K562 (cell line): ENCODE measurements around the gene GLT1D1. TPM values are rescaled to one million over a fixed set of nuclear protein-coding genes. Genes with fewer than 3 reads are reported as not detected.

Experiments used
- ATAC-seq: fragments of 200-7000 bp; cut with Tn5 transposase; 3 replicates; pipeline ENCODE4 v1.9.1; 2020; ENCODE audit warnings: moderate library complexity
- BruUV-seq: library from RNA; stranded (reverse); fragments of 400-500 nt; replicated peaks from 2 replicates; lab custom pipeline; 2021; lab: Mats Ljungman, UMichigan
- CTCF ChIA-PET: fragments of 300-600 bp; formaldehyde crosslinking; extraction: SDS; loops from one replicate; lab custom pipeline; 2021; ENCODE audit warnings: low intra/inter-chr PET ratio; lab: Yijun Ruan, JAX
- POLR2A ChIA-PET: fragments of 300-600, 350-650 bp; sonication (Branson Sonifier 250); formaldehyde crosslinking; extraction: SDS; loops from one replicate; lab custom pipeline; 2021; ENCODE audit warnings: antibody characterized with exemption, inconsistent platforms; lab: Yijun Ruan, JAX
- DNase-seq, 4 experiments: peaks; one replicate each; pipeline versions ENCODE4 v3.0.0 to v3.0.0-alpha.2; 2011 to 2018; ENCODE audit warnings: low spot score in 3 of 4, mixed read lengths in 3 of 4; ENCODE audit errors: extremely low read depth in 1 of 4
- FAIRE-seq: peaks from 2 replicates; lab custom pipeline; 2011; peaks lifted over from hg19 to GRCh38; lab: Jason Lieb, UNC
- H2AFZ ChIP-seq: 2 replicates; pipeline ENCODE4 v1.6.0; 2011; ENCODE audit warnings: low read depth, low read length, control low read depth, inconsistent platforms
- H3K27ac ChIP-seq: fragments of 200-600 bp; 3 replicates; pipeline ENCODE4 v1.8.0; 2011; ENCODE audit warnings: low read depth, mild to moderate bottlenecking, control low read depth, inconsistent platforms, low read length, moderate library complexity, mixed read lengths; ENCODE audit errors: extremely low read depth
- H3K27me3 ChIP-seq, 2 experiments: fragments of 300-600 bp in 1 of 2; 2 replicates in 1 of 2; 3 replicates in 1 of 2; pipeline versions ENCODE4 v1.6.0 to v1.8.0; 2011; ENCODE audit warnings: inconsistent platforms in 2 of 2, low read length in 2 of 2, mild to moderate bottlenecking in 1 of 2, mixed read lengths in 1 of 2, moderate library complexity in 1 of 2; ENCODE audit not compliant: control insufficient read depth in 2 of 2, insufficient read depth in 2 of 2
- H3K36me3 ChIP-seq: fragments of 300-600 bp; 3 replicates; pipeline ENCODE4 v1.8.0; 2011; ENCODE audit warnings: mild to moderate bottlenecking, low read length, inconsistent platforms; ENCODE audit not compliant: control insufficient read depth, insufficient read depth
- H3K4me1 ChIP-seq, 2 experiments: fragments of 200-600 bp in 1 of 2; replicated peaks in 1 of 2; 2 replicates in 1 of 2; 3 replicates in 1 of 2; pipeline versions ENCODE4 v1.5.1 to v1.8.0; 2011; ENCODE audit warnings: inconsistent platforms in 2 of 2, low read length in 2 of 2, mild to moderate bottlenecking in 1 of 2, mixed read lengths in 1 of 2, moderate library complexity in 1 of 2; ENCODE audit not compliant: control insufficient read depth in 2 of 2, insufficient read depth in 2 of 2
- H3K4me2 ChIP-seq: 2 replicates; pipeline ENCODE4 v1.6.1; 2011; ENCODE audit warnings: low read length, control low read depth, inconsistent platforms, mixed read lengths; ENCODE audit not compliant: insufficient read depth
- H3K4me3 ChIP-seq: fragments of 200-600 bp; sonication (generic), shearing (Covaris generic); 2 replicates; pipeline ENCODE4 v1.5.1; 2016; ENCODE audit warnings: control low read depth, inconsistent platforms
- H3K79me2 ChIP-seq: fragments of 200-600 bp; 3 replicates; pipeline ENCODE4 v1.8.0; 2011; ENCODE audit warnings: low read length, inconsistent platforms; ENCODE audit not compliant: control insufficient read depth, insufficient read depth
- H3K9ac ChIP-seq, 2 experiments: 2 replicates each; pipeline versions ENCODE4 v1.6.0 to v1.6.1; 2011; ENCODE audit warnings: low read depth in 2 of 2, low read length in 2 of 2, control low read depth in 1 of 2, inconsistent platforms in 1 of 2, mild to moderate bottlenecking in 1 of 2, mixed read lengths in 1 of 2; ENCODE audit not compliant: insufficient read depth in 1 of 2
- H3K9me1 ChIP-seq: one replicate; pipeline ENCODE4 v1.6.0; 2011; ENCODE audit warnings: inconsistent platforms, mild to moderate bottlenecking, low read length, moderate library complexity; ENCODE audit not compliant: control insufficient read depth, insufficient read depth
- H3K9me3 ChIP-seq: replicated peaks from 2 replicates; pipeline ENCODE4 v1.5.1; 2011; ENCODE audit warnings: low read depth, low read length, inconsistent platforms; ENCODE audit not compliant: control insufficient read depth, insufficient read depth
- H4K20me1 ChIP-seq: replicated peaks from 2 replicates; pipeline ENCODE4 v1.6.1; 2011; ENCODE audit warnings: low read length, inconsistent platforms, mixed read lengths; ENCODE audit not compliant: control insufficient read depth, insufficient read depth
- AFF4 ChIP-seq: sonication (generic); formaldehyde crosslinking; IDR thresholded peaks from 2 replicates; pipeline ENCODE4 v1.8.0; 2023; ENCODE audit warnings: mild to moderate bottlenecking, missing genetic modification reagents
- CBX8 ChIP-seq: fragments of 200-600 bp; sonication (generic); IDR thresholded peaks from 2 replicates; pipeline ENCODE4 v1.6.1; 2012; ENCODE audit warnings: borderline replicate concordance, mixed run types, low read depth, mild to moderate bottlenecking, moderate library complexity, mixed read lengths, low read length, control low read depth, inconsistent platforms; ENCODE audit not compliant: poor library complexity, severe bottlenecking; ENCODE audit errors: extremely low read depth
- HBP1 ChIP-seq: fragments of 450-650 bp; formaldehyde crosslinking; IDR thresholded peaks from 2 replicates; pipeline ENCODE4 v1.4.0; 2022; ENCODE audit warnings: missing genetic modification characterization
- HMBOX1 ChIP-seq: sonication (generic); IDR thresholded peaks from 2 replicates; pipeline ENCODE4 v1.6.1; 2016
- RERE ChIP-seq: sonication (generic); formaldehyde crosslinking; IDR thresholded peaks from 2 replicates; pipeline ENCODE4 v1.8.0; 2023; ENCODE audit warnings: missing genetic modification reagents, mild to moderate bottlenecking, borderline replicate concordance
- RUNX1 ChIP-seq: sonication (generic); IDR thresholded peaks from 2 replicates; pipeline ENCODE4 v1.6.1; 2016; ENCODE audit warnings: antibody characterized with exemption, low read depth
- SMC3 ChIP-seq: conservative IDR thresholded peaks from 2 replicates; pipeline ENCODE4 v1.6.1; 2011; ENCODE audit warnings: low read depth, low read length, improper control_type of control experiment; ENCODE audit not compliant: insufficient read depth
- ZBTB1 ChIP-seq: sonication (generic); formaldehyde crosslinking; IDR thresholded peaks from 2 replicates; pipeline ENCODE4 v1.8.1; 2023; ENCODE audit warnings: missing genetic modification reagents, low read depth, mild to moderate bottlenecking, borderline replicate concordance
- ZC3H11A ChIP-seq: IDR thresholded peaks from 2 replicates; pipeline ENCODE4 v1.6.1; 2012; ENCODE audit warnings: low read depth, low read length, improper control_type of control experiment
- WGBS: fragments of 100-300 bp; shearing (Covaris generic); methylation state at CpG from one replicate; pipeline ENCODE4 v1.1.6; 2016; ENCODE audit warnings: low coverage, mixed read lengths; ENCODE audit not compliant: insufficient coverage; ENCODE audit errors: missing lambda C conversion rate; 5-methylcytosine and 5-hydroxymethylcytosine counted together
- in situ Hi-C: fragments of 300-500 bp; cut with MboI; formaldehyde crosslinking; loops from 4 replicates; pipeline ENCODE4 v1.15.0; 2018; ENCODE audit warnings: inconsistent platforms, mixed read lengths
- intact Hi-C: fragments of 100-400 bp; cut with micrococcal nuclease; formaldehyde crosslinking; loops from 2 replicates; pipeline ENCODE4 v1.14.2; 2022
- polyA plus RNA-seq, 8 experiments: library from polyadenylated mRNA; depleted of rRNA in 4 of 8; stranded (reverse) in 5 of 8; unstranded in 3 of 8; fragments of >200 nt; fragmentation: Nextera tagmentation in 2 of 8; fragmentation: Illumina TruSeq in 1 of 8; extraction: Ambion mirVana in 2 of 8; extraction: Trizol in 1 of 8; gene quantifications; 2 replicates each; pipeline versions ENCODE4 v1.2.1 to v1.2.3, GENCODE V29; 2011 to 2014; ENCODE audit warnings: inconsistent platforms in 1 of 8, missing spikeins in 1 of 8
- total RNA-seq, 7 experiments: library from RNA; depleted of rRNA in 6 of 7; stranded (reverse); fragments of >200 nt in 6 of 7; fragmentation: Illumina TruSeq in 2 of 7; extraction: Trizol in 2 of 7; gene quantifications; 2 replicates each; pipeline versions ENCODE4 v1.2.1 to v1.2.3, GENCODE V29; 2011 to 2021; ENCODE audit warnings: low replicate concordance in 1 of 7

The GLT1D1 gene
- total and polyA plus RNA-seq, 9 of the 15 experiments (the other 6 are each of a cell fraction or from before 2014, with no cell fraction given): 0.04 TPM; not detected in 8

- no TSS peak for BruUV-seq
- no peaks in the 10 kb centered on the region for H3K36me3 ChIP-seq
- H3K79me2 ChIP-seq: no peaks in the 10 kb centered on the region
- TF ChIP-seq ZBTB1 (CRISPR knock-in tag): no peak
- TF ChIP-seq SMC3: no peak
- TF ChIP-seq CBX8: no peak
- no peak for TF ChIP-seq HBP1 (CRISPR knock-in tag)
- no peak for TF ChIP-seq RUNX1
- no peak for TF ChIP-seq HMBOX1
- no peak for TF ChIP-seq ZC3H11A
- TF ChIP-seq AFF4: no peak
- TF ChIP-seq RERE (CRISPR knock-in tag): no peak
- peaks cover 15 to 50% of the 10 kb centered on the region in 2 experiments; a peak in 4 of 5 replicates for H3K27me3 ChIP-seq
- DNase-seq (no peak), FAIRE-seq (no peak), ATAC-seq (no peak)
- H3K4me1 ChIP-seq: no peaks in the 10 kb centered on the region
- no peak overlapping the region for H3K9ac ChIP-seq
- no peak overlapping the region for H3K4me2 ChIP-seq
- WGBS: 0% methylated on average over 10 of the region's 10 CpGs
- no peak overlapping the region for H3K27ac ChIP-seq
- POLR2A ChIA-PET: interaction anchor here (0.6 kb wide), 1 partner anchor 983 kb away, joined by 3 read pairs; no protein-coding TSS in a partner anchor
- H3K9me1 ChIP-seq: no peaks in the 10 kb centered on the region
- H4K20me1 ChIP-seq: no peaks in the 10 kb centered on the region
- CTCF ChIA-PET: no interaction called here
- H2AFZ ChIP-seq: no peak overlapping the region
- intact Hi-C loops: no loop called here
- in situ Hi-C loops: no loop called here
- no peaks in the 10 kb centered on the region for H3K9me3 ChIP-seq
- H3K4me3 ChIP-seq: no peak overlapping the region
Observed at GRCh38 chr12:128947209-128947608, 93.9 kb downstream of the GLT1D1 start.
